Measurements from ENCODE around the gene GLI2. TPM values are rescaled to one million over a fixed set of nuclear protein-coding genes. Genes with fewer than 3 reads are reported as not detected.

GLI2 gene
- total and polyA plus RNA-seq, 2 donors (not counting 1 experiment from before 2014, with no cell fraction given), result not detected

DNA sequence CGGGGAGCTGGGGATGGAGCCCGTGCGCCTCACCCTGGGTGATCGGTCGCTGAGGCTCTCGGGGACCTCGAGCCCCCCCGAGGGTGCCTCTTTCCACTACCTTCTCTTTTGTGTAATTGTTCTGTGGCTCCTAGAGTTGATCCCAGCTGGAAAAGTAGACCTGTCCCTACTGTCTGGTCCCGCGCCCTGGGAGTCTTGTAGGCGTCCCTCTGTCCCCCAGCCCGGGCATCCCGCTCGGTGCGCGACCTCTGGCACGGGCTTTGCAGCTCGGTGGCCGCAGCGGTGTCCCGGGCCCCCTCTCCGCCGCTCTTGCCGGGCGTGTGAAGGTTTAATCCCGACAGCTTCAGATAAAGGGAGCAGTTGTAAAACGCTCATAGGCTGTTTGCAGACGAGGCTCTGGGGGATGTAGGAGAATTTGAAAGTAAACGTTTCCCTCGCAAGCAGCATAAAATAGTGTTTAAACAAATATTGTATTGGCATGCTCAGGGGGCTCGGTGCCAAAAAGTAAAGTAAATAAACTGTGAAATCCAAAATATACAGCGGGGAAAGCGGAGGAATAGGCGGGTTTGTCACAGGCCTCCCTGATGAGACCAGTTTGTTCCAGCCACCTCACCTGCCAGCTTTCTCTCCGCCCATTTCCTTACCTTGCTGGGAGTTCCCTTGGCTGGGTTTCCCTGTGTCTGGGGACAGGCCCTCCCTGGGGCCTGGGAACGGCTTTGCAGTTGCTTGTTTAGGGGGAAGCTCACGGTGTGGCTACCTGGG, 1.9 kb downstream of the GLI2 start:
- 20% methylated on average over 34 of the region's 37 CpGs for WGBS (ENCODE audit: insufficient coverage)
- peaks cover 52% of the 10 kb centered on the region for H3K27me3 Mint-ChIP-seq
- TF ChIP-seq, protein P1, sequence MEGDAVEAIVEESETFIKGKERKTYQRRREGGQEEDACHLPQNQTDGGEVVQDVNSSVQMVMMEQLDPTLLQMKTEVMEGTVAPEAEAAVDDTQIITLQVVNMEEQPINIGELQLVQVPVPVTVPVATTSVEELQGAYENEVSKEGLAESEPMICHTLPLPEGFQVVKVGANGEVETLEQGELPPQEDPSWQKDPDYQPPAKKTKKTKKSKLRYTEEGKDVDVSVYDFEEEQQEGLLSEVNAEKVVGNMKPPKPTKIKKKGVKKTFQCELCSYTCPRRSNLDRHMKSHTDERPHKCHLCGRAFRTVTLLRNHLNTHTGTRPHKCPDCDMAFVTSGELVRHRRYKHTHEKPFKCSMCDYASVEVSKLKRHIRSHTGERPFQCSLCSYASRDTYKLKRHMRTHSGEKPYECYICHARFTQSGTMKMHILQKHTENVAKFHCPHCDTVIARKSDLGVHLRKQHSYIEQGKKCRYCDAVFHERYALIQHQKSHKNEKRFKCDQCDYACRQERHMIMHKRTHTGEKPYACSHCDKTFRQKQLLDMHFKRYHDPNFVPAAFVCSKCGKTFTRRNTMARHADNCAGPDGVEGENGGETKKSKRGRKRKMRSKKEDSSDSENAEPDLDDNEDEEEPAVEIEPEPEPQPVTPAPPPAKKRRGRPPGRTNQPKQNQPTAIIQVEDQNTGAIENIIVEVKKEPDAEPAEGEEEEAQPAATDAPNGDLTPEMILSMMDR (IDR thresholded peaks at IDR 0.05), result no peak
- TF ChIP-seq EZH2 (IDR thresholded peaks at IDR 0.05; ENCODE audit: borderline replicate concordance, insufficient read depth, low read depth, low read length, poor library complexity, severe bottlenecking), result no peak
- Histone ChIP-seq H3K27ac (ENCODE audit: low read length in 2 of 2) (no peak overlapping the region), H2AFZ (ENCODE audit: insufficient read depth, low read depth, low read length, poor library complexity, severe bottlenecking) (no peak overlapping the region), H3K4me2 (replicated peaks; ENCODE audit: low read depth, low read length, poor library complexity, severe bottlenecking) (no peak overlapping the region), H3K27me3 (replicated peaks in 1 of 4; ENCODE audit: control extremely low read depth in 1 of 4, control insufficient read depth in 3 of 4, insufficient read depth in 4 of 4, low read length in 3 of 4) (peaks cover 0 to 47% (median 23%) of the 10 kb centered on the region in 4 experiments), H4K20me1 (ENCODE audit: control insufficient read depth, insufficient read depth, low read length, poor library complexity, severe bottlenecking) (no peaks in the 10 kb centered on the region), H3K36me3 (replicated peaks in 1 of 2; ENCODE audit: control extremely low read depth in 1 of 2, control insufficient read depth in 1 of 2, extremely low read depth in 1 of 2, insufficient read depth in 2 of 2, low read length in 1 of 2) (no peaks in the 10 kb centered on the region), H3K4me3 (ENCODE audit: control extremely low read depth in 1 of 5, extremely low read depth in 1 of 5, insufficient read depth in 1 of 5, low read depth in 2 of 5, low read length in 4 of 5) (no peak overlapping the region), H3K4me1 (ENCODE audit: control insufficient read depth in 2 of 2, insufficient read depth in 2 of 2, low read length in 2 of 2) (peaks cover 3 to 5% of the 10 kb centered on the region in 2 donors), H3K79me2 (ENCODE audit: control insufficient read depth, insufficient read depth, low read length) (no peaks in the 10 kb centered on the region), H3K9me3 (ENCODE audit: control extremely low read depth in 1 of 3, control insufficient read depth in 2 of 3, insufficient read depth in 1 of 3, low read length in 2 of 3) (peaks cover 0 to under 1% (median 0%) of the 10 kb centered on the region in 3 donors), H3K9ac (ENCODE audit: low read length) (no peak overlapping the region)
- peaks cover 2% of the 10 kb centered on the region for H3K4me1 Mint-ChIP-seq
- ChIA-PET POLR2A (no interaction called here), CTCF (no interaction called here)
- ATAC-seq (ENCODE audit: low read depth) (no peak), DNase-seq (no peak)
- H3K4me3 Mint-ChIP-seq, result peak overlapping the region; percentile 7
- intact Hi-C loops (cut with micrococcal nuclease), result no loop called here
- H3K9me3 Mint-ChIP-seq (ENCODE audit: insufficient read depth), result no peaks in the 10 kb centered on the region
- H3K27ac Mint-ChIP-seq, result no peak overlapping the region

DNA sequence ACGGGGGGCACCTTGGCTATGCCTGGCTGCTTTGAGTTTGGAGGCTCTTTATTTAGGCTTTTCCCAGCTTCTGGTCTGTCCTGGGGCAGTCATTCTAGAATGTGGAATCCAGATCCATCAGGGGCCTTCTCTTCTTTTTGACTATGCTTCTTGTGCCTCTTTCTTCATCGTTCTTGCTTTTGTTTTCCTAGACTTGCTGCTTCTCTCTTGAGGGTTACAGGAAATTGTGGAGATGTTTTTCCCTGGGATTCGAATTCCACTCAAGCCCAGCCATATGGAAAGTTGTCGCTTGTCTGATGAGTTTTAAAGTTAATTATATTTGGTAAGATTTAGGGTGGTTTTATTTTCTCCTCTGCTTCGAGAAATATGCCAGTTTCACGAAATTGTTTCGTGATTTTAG, 2.4 kb downstream of the GLI2 start:
- Mint-ChIP-seq H3K27me3 (peaks cover 50% of the 10 kb centered on the region), H3K9me3 (ENCODE audit: insufficient read depth) (no peaks in the 10 kb centered on the region), H3K4me3 (no peak overlapping the region), H3K27ac (no peak overlapping the region), H3K4me1 (peaks cover 2% of the 10 kb centered on the region)
- ChIA-PET CTCF (no interaction called here), POLR2A (no interaction called here)
- Histone ChIP-seq H3K4me2 (replicated peaks; ENCODE audit: low read depth, low read length, poor library complexity, severe bottlenecking) (no peak overlapping the region), H4K20me1 (ENCODE audit: control insufficient read depth, insufficient read depth, low read length, poor library complexity, severe bottlenecking) (no peaks in the 10 kb centered on the region), H3K79me2 (ENCODE audit: control insufficient read depth, insufficient read depth, low read length) (no peaks in the 10 kb centered on the region), H3K27me3 (replicated peaks in 1 of 4; ENCODE audit: control extremely low read depth in 1 of 4, control insufficient read depth in 3 of 4, insufficient read depth in 4 of 4, low read length in 3 of 4) (peaks cover 0 to 46% (median 24%) of the 10 kb centered on the region in 4 experiments), H3K36me3 (replicated peaks in 1 of 2; ENCODE audit: control extremely low read depth in 1 of 2, control insufficient read depth in 1 of 2, extremely low read depth in 1 of 2, insufficient read depth in 2 of 2, low read length in 1 of 2) (no peaks in the 10 kb centered on the region), H3K4me3 (ENCODE audit: control extremely low read depth in 1 of 5, extremely low read depth in 1 of 5, insufficient read depth in 1 of 5, low read depth in 2 of 5, low read length in 4 of 5) (no peak overlapping the region), H3K9me3 (ENCODE audit: control extremely low read depth in 1 of 3, control insufficient read depth in 2 of 3, insufficient read depth in 1 of 3, low read length in 2 of 3) (no peaks in the 10 kb centered on the region), H2AFZ (ENCODE audit: insufficient read depth, low read depth, low read length, poor library complexity, severe bottlenecking) (no peak overlapping the region), H3K9ac (ENCODE audit: low read length) (no peak overlapping the region), H3K27ac (ENCODE audit: low read length in 2 of 2) (no peak overlapping the region), H3K4me1 (ENCODE audit: control insufficient read depth in 2 of 2, insufficient read depth in 2 of 2, low read length in 2 of 2) (peaks cover 3 to 5% of the 10 kb centered on the region in 2 donors)
- intact Hi-C loops (cut with micrococcal nuclease), result no loop called here
- DNase-seq, result no peak
- WGBS (ENCODE audit: insufficient coverage), result 84% methylated on average over 6 of the region's 7 CpGs
- TF ChIP-seq, protein P1 (IDR thresholded peaks at IDR 0.05), result no peak
- TF ChIP-seq EZH2 (IDR thresholded peaks at IDR 0.05; ENCODE audit: borderline replicate concordance, insufficient read depth, low read depth, low read length, poor library complexity, severe bottlenecking), result no peak
- no peak for ATAC-seq (ENCODE audit: low read depth)

Data from B cell (primary cell).